SK-N-SH (cell line): ENCODE data around the gene OOSP2.

Experiments
- FOSL2 ChIP-seq: IDR thresholded peaks from 2 replicates; pipeline ENCODE4 v1.4.0; 2012; ENCODE audit warnings: low read depth, mild to moderate bottlenecking, moderate library complexity, borderline replicate concordance
- JUND ChIP-seq: IDR thresholded peaks from 2 replicates; pipeline ENCODE4 v1.4.0; 2012
- POLR2AphosphoS5 ChIP-seq: IDR thresholded peaks from 2 replicates; pipeline ENCODE4 v1.6.1; 2012; ENCODE audit warnings: low read depth, low read length
- TF ChIP-seq, protein P1 (sequence below): fragments of 200-600 bp; sonication (generic); IDR thresholded peaks from 2 replicates; pipeline ENCODE4 v1.6.1; 2017; ENCODE audit warnings: antibody characterized with exemption, mild to moderate bottlenecking, moderate library complexity

DNA sequence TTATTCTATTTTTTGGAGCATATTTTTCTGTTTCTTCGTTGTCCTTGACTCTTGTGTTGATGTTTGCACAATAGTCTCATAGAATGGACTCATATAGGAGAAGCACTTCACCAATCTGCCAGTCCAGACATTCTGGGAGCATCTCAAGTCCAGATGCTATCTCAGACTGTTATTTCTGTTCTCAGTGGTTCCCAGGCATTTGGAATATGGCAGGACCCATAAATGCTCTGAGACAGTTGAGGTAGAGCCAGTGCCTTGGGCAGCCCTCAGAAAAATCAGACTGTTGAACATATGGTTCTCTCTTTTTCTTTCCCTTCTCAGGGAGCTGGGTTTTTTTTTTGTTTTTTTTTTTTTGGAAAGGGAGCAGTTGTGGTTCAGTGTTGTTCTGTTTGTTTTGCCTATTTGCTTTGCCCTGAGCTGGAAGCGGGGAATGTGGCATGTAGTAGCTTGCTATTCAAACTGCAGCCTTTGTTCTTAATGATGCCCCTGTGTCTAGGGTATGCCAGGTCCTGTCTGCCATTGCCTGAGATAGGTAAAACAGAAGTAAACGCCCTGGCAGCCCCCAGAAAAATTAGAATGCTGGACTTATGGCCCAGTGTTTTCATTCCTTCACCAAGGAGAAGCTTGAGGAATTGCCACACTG, 44.5 kb downstream of the OOSP2 start:
- TF ChIP-seq, protein P1, sequence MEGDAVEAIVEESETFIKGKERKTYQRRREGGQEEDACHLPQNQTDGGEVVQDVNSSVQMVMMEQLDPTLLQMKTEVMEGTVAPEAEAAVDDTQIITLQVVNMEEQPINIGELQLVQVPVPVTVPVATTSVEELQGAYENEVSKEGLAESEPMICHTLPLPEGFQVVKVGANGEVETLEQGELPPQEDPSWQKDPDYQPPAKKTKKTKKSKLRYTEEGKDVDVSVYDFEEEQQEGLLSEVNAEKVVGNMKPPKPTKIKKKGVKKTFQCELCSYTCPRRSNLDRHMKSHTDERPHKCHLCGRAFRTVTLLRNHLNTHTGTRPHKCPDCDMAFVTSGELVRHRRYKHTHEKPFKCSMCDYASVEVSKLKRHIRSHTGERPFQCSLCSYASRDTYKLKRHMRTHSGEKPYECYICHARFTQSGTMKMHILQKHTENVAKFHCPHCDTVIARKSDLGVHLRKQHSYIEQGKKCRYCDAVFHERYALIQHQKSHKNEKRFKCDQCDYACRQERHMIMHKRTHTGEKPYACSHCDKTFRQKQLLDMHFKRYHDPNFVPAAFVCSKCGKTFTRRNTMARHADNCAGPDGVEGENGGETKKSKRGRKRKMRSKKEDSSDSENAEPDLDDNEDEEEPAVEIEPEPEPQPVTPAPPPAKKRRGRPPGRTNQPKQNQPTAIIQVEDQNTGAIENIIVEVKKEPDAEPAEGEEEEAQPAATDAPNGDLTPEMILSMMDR: no peak
- TF ChIP-seq JUND: no peak
- no peak for TF ChIP-seq POLR2AphosphoS5
- no peak for TF ChIP-seq FOSL2
